HG03571 (cell line): ENCODE measurements around the gene HOXB7.

ENCODE experiments used
- ATAC-seq: cut with Tn5 transposase; IDR thresholded peaks from one replicate; pipeline ENCODE4 v1.9.1; 2021; ENCODE audit not compliant: unreplicated experiment

The HOXB7 gene

GRCh38 chr17:48596735-48597527 lies 13.9 kb downstream of the HOXB7 start:
- ATAC-seq, result no peak

DNA sequence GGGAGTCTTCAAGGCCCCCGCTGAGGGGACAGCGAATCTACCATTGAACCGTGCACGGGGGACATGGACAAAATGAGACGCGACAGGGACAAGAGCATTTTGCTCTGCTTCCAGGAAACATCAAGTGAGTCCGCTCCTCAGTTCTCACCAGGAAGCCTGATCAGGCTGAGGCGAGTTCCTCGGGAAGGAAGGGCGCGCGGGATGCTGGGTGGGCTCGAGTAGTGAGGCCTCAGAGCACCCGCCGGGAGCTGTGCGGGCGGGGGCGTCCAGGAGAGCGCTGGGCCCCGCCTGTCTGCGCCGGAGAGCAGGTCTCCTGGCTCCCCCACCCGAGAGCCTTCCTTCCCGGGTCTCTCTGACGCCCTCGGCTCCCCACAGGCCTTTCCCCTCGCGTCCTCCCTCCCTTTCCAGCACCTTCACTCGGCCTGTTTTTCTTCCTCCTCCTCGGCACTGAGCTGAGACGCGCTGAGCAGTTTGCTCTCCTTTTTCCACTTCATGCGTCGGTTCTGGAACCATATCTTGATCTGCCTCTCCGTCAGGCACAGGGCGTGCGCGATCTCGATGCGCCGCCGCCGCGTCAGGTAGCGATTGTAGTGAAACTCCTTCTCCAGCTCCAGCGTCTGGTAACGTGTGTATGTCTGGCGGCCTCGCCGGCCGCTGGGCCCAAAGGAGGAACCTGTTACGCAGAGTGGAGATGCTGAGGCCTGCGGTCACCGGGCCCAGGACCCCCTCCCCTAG lies 14.7 kb downstream of the HOXB7 start:
- no peak for ATAC-seq

DNA sequence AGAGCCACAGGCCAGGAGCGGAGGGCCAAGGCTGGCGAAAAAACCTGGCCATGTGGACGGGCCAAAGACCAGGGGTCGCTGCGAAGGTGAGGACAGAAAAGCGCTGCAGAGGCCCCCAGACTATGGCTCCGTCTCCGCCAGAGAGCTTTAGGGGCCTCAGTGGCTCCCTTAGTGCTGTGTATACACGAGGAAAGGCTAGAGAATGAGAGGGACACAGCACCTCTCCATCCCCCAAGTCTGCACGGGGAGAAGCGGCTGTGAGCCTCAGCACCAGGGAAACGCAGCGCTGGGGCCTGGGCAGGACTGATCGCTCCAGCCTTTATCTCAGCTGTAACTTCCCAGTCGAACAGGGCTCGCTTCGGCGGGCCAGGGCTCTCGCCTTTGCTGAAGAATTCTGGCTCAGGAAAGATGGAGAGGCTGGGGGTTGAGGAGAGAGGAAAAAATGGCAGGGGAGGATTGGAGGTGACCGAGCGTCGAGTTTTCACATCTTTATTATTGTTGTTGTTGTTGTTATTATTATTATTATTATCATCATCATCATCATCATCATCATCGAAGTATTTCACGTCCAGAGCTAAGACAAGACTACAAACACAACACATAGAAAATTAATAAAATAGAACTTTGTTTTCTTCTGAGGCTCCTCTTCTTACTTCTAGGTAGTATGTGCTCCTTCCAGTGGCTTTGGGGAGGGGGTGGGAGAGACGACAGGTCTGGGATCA lies 15.4 kb downstream of the HOXB7 start:
- no peak for ATAC-seq

- no peak for ATAC-seq
These were observed 16.1 kb downstream of the HOXB7 start for GRCh38 chr17:48594538-48595277.

GRCh38 chr17:48593840-48594537 lies 16.8 kb downstream of the HOXB7 start:
- ATAC-seq, result no peak

DNA sequence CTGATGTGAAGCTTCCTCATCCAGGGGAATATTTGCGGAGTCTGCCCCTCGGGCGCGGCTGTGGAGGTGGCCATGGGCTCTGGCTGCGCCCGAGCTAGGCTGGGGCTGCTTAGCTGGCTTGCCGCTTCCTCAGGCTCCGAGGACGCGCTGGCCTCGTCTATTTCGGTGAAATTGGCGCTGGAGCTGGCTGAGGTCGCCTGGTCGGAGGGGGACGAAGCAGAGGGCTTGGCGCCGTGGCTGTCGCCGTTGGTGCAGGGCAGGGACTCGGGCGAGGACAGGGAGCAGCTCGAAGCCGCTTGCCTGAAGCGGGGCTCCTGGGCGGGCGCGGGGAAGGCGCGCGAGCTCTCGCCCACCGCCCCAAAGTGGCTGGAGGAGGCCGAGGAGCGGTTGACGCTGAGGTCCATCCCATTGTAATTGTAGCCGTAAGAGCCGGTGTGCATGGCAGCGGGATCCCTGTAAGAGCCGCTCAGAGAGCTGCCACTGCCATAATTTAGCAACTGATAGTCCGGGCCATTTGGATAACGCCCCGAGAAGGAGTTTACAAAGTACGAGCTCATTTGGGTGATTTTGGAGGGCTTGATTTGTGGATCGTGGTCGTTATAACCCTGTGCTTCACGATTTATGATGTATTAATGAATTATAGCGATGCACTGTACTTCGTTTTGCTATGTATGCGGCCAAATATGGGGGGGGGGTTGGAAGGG lies 17.5 kb downstream of the HOXB7 start, which contains the start of gene HOXB5:
HOXB5 (minus strand) TSS at position 654 of the 704 bp plus-strand sequence; CDS start at position 557, 97 bp downstream.
- ATAC-seq, result no peak

GRCh38 chr17:48592577-48592976 lies 18.2 kb downstream of the HOXB7 start:
- no peak for ATAC-seq

- no peak for ATAC-seq
These were observed 18.7 kb downstream of the HOXB7 start for GRCh38 chr17:48592057-48592514.

DNA sequence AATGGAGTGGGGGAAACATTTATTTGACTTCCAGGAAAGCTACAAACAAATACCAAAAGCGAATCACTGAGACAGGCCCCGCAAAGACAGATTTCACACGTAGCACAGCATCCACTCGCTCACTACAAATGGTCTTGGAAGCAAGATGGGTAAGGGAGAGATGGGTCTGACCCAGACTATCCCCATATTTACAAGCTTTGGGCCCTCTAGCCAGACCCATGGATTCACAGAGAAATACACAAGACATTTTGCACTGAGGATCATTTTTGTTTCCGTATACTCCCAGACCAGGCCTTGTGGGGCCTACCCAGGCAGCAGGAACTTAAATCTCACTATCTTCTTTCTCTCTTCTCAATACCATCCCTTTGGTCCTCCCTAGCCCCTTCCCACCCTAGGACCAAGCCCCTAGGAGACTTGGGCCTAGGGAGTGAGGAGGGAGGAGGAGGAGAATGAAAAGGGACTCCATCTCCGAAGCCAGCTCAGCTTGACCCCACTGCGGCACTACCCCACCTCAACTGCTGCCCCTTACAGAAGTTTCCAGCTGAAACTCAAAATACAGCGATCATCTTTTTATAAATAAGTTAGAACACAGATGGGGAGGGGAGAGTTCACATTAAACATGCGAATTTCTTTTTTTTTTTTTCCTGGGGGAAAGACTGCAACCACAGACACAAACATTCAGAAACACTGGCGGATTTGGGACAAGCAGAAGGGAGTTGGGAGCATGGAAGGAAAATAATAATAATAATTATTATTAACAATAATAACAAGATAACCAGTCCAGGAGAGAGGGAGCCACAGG lies 19.4 kb downstream of the HOXB7 start:
- ATAC-seq, result no peak

- ATAC-seq, result no peak
These were observed 20.1 kb downstream of the HOXB7 start for GRCh38 chr17:48590607-48591161.

DNA sequence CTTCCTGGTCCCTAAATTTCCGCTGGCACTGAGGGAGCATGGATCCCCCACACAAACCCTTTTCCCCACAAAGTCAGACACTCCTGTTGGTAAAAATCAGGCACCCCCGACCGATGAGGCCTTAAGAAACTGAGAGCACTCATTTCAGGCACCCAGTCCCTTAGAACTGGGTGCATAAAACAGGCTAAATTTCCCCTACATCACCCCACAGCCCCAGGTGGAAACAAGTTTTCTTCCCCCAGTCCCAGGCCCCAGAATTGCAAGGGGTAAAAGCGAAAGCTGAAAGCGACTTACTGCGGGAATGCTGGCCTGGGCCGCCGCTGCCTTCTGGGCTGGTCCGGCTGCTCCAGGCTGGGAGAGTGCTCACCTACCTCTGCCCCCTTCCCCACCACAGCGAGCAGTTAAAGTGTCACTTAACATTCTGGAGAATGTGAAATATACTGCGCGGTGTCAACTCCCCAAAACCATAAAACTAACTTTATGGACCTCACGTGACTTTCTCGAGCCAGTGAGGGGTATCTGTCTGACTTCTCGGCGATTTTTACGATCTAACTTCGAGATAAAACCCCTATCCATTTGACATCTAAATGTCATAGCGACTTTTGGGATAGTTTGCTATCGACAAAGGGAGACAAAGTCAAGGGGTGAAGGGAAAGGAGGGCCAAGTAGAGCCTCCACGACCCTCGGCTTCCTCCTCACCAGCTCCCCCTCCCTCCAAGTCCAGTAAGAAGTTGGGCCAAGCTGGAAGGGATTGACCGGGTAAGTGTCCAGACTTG lies 20.8 kb downstream of the HOXB7 start, which contains the start of gene HOXB3:
HOXB3 (minus strand) TSS at position 411 of the 776 bp plus-strand sequence. CDS start 37,767 bp downstream, outside the sequence.
- no peak for ATAC-seq

- no peak for ATAC-seq
These were observed 21.6 kb downstream of the HOXB7 start for GRCh38 chr17:48589060-48589830.

GRCh38 chr17:48588528-48588927 lies 22.3 kb downstream of the HOXB7 start:
- no peak for ATAC-seq

DNA sequence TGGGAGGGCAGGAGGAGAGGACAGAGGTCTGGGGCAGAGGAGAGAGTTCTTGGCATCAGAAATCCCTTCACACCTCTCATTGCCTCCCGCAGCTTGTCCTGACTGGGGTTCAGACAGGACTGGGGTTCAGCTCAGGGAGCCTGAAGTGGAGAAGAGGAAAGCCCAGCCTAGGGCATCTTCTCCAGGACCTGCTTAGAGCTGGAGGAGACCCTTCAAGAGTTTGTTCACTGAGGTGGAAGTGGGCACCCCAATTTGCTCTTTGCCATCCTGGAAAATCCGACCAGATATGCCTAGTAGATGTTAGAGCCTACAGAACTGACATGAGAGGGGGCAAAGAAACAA lies 22.8 kb downstream of the HOXB7 start:
- no peak for ATAC-seq

DNA sequence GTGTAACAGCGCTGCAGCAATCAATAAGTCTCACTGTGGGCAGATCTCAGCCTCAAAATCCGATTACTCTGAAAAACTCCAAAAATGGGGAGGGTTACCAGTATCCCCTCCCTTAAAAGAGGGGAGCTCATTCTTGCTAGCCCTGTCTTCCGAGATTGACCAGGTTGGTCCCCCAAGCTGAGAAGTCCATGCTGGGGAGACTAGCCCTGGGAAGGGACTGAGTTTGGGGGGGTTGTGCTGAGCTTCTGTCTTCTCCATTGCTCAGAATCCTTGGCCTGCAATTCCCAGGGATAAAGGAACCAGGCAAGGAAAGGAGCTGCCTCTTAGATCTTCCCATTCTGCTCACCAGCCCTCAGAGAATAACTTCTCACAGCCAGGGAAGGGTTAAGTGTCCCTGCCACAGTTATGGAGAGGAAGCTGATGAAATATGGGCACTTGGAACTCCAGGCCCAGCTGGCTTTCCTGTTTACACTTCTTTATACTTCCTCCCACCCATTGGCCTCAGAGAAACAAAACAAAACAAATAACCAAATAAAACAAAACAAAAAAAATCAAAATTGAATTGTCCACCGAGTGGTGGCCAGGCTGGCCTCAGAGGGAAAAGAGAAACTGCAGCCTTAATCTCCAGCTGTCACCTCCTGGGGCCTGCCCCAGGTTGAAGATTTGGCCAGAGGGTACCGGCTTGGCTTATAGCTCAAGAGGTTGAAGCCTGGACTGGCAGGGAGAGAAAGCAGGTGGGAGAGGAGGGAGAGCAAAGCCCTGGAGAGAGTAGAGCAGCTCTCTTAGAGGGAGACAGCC lies 23.3 kb downstream of the HOXB7 start:
- no peak for ATAC-seq
